Muscle layer of colon (tissue), 2 donors: Measurements from ENCODE around the gene VWDE.

Experiments
- H3K27ac ChIP-seq: one replicate; pipeline ENCODE4 v1.7.0; 2013; ENCODE audit warnings: low read depth, mild to moderate bottlenecking, low read length, moderate library complexity
- H3K27me3 ChIP-seq, 2 donors: one replicate each; pipeline ENCODE4 v1.7.0; 2013; ENCODE audit warnings: low read length in 2 of 2, mild to moderate bottlenecking in 2 of 2; ENCODE audit not compliant: insufficient read depth in 2 of 2, control insufficient read depth in 1 of 2
- H3K36me3 ChIP-seq: one replicate; pipeline ENCODE4 v1.7.0; 2013; ENCODE audit warnings: mild to moderate bottlenecking, low read length; ENCODE audit not compliant: insufficient read depth
- H3K4me1 ChIP-seq: one replicate; pipeline ENCODE4 v1.7.0; 2013; ENCODE audit warnings: mild to moderate bottlenecking, low read length; ENCODE audit not compliant: insufficient read depth
- H3K4me3 ChIP-seq, 2 donors: one replicate each; pipeline ENCODE4 v1.7.0; 2013; ENCODE audit warnings: low read length in 2 of 2, low read depth in 1 of 2, mild to moderate bottlenecking in 1 of 2, moderate library complexity in 1 of 2
- H3K9ac ChIP-seq: one replicate; pipeline ENCODE4 v1.7.0; 2013; ENCODE audit warnings: low read length
- H3K9me3 ChIP-seq: one replicate; pipeline ENCODE4 v1.7.0; 2013; ENCODE audit warnings: mild to moderate bottlenecking, low read length
- donor health status: abdominal sarcoma.
- donor health status: Adenocarcinoma of cecum.

The VWDE gene

DNA sequence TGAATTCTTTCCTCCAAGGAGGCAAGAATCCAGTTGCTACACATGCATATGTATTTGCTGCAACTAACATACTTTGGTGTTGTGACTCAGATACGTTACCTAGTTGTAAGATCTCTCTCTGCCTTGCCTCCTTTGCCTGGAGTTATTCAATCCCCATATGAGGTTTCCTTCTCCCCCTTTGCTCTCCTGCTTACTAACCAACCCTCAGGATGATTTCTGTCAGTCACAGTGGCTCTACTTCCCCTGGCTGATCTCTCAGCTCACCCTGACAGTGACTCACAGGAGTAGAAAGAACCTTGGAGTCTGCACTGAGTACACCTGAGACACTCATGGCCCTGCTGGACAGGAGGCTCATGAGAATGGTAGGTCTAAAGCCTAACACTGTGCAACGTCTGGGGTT, 100.6 kb downstream of the VWDE start:
- H3K36me3 ChIP-seq, result no peaks in the 10 kb centered on the region
- no peak overlapping the region for H3K4me3 ChIP-seq
- no peak overlapping the region for H3K9ac ChIP-seq
- no peak overlapping the region for H3K27ac ChIP-seq
- H3K9me3 ChIP-seq, result no peaks in the 10 kb centered on the region
- H3K27me3 ChIP-seq, result no peaks in the 10 kb centered on the region
- H3K4me1 ChIP-seq, result no peaks in the 10 kb centered on the region

DNA sequence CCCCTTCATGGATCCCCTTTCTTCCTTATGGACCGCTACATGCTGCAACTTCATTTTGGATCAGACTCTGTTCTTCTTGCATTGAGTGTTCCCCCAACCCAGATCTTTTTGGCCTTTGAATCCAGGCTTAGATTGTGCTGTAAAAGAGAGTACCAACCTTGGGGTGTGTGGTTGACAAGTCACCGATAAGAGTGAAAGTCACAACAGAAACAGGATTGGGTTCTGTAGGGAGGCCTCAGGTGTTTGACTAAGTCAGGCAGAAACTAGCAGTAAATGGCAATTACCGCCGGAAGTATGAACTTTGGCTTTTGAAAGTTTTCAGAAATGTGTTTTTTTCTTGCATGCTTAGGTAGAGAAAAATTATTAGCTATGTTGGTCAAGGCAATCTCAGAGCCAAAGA, 103.2 kb downstream of the VWDE start:
- Histone ChIP-seq H3K4me3 (no peak overlapping the region), H3K9me3 (no peaks in the 10 kb centered on the region), H3K9ac (no peak overlapping the region), H3K36me3 (no peaks in the 10 kb centered on the region), H3K27me3 (no peaks in the 10 kb centered on the region), H3K4me1 (no peaks in the 10 kb centered on the region), H3K27ac (no peak overlapping the region)

DNA sequence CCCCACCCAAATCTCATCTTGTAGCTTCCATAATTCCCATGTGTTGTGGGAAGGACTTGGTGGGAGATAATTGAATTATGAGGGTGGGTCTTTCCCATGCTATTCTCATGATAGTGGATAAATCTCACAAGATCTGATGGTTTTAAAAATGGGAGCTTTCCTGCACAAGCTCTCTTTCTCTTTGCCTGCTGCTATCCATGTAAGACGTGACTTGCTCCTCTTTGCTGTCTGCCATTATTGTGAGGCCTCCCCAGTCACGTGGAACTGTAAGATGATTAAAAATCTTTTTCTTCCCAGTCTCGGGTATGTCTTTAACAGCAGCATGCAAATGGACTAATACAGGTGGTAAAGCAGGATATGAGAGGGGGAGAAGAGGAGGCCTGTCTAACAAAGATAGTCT, 104.3 kb downstream of the VWDE start:
- Histone ChIP-seq H3K27ac (no peak overlapping the region), H3K9ac (no peak overlapping the region), H3K9me3 (no peaks in the 10 kb centered on the region), H3K27me3 (no peaks in the 10 kb centered on the region), H3K4me1 (no peaks in the 10 kb centered on the region), H3K4me3 (no peak overlapping the region), H3K36me3 (no peaks in the 10 kb centered on the region)

DNA sequence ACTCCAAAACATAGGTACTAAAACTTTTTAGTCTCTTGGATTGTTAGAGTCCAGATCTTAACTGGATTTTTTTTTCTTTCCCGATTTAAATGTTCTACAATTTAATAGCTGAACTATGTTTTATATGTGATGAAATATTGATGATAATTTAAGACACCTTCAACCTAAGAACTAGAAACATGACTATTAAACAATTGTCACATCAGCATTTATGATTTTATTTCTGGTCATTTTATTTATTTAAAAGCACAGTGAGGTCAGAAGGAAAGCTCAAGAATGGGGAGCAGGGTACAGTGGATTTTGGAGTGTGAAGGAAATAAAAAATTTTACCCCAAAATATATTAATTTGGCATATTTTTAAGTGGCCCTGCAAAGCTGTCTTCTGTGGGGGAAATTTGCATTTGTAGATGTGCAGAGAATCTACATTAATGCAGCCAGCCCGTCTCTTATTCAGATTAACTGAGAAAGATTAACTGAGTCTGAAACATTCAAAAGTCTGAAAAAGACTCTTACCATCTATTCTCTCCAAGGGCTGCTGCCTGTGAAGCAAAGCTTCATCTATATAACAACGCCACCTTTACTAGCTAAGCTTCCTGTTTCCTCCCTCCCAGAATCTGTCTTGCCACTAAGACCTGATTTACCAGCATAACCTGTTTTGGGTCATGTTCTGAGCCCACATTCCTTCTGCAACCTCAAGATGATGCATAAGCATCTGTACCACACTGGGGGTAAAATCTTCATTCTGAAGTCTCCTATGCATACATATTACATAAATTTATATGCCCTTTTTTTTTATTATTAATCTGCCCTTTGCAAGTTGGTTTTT, 106.2 kb downstream of the VWDE start:
- Histone ChIP-seq H3K9me3 (no peaks in the 10 kb centered on the region), H3K36me3 (no peaks in the 10 kb centered on the region), H3K27me3 (no peaks in the 10 kb centered on the region), H3K9ac (no peak overlapping the region), H3K27ac (no peak overlapping the region), H3K4me3 (no peak overlapping the region), H3K4me1 (no peaks in the 10 kb centered on the region)

DNA sequence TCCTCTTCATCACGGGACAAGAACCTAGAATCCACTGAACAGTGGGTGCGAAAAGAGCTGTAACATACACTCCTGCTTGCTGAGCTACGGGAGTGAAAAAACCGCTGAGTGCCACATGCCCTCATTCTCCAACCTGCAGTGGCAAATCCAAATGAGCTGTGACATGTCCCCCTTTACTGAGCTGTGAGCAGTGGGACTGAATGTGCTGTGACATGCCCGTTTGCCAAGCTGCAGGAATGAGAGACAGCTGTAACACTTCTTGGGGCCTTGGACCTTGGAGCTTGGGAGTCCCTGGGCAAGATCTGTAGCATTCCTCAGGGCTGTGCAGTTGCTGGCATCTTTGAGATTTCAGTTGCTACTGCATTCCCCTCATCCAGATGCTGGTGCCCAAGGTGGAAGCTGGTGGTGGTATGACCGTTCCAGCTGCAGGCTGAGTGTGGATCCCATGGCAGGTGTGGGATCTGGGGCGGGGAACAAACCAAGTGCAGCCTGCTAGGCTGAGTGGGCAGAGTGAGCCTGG, 107.6 kb downstream of the VWDE start:
- Histone ChIP-seq H3K4me3 (no peak overlapping the region), H3K27me3 (no peaks in the 10 kb centered on the region), H3K27ac (no peak overlapping the region), H3K9me3 (no peaks in the 10 kb centered on the region), H3K9ac (no peak overlapping the region), H3K36me3 (no peaks in the 10 kb centered on the region), H3K4me1 (no peaks in the 10 kb centered on the region)

DNA sequence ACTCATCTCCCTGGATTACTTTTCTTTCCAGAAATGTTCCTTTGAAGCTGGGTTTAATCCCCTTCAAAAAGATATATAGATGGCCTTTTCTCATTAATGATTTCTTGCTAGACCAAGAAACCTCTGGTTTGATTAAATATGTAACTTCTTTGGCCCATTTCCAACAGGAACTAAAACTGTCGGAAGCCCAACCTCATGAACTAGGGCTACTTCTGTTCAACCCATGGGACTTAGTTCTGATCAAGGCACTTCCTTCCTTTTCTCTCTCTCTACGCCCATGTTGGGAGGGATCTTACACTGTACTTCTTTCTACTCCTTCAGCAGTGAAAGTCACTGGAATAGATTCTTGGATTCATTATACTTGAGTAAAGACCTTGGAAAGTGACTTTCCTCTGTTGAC, 109.0 kb downstream of the VWDE start:
- Histone ChIP-seq H3K4me3 (no peak overlapping the region), H3K27me3 (no peaks in the 10 kb centered on the region), H3K9me3 (no peaks in the 10 kb centered on the region), H3K9ac (no peak overlapping the region), H3K36me3 (no peaks in the 10 kb centered on the region), H3K4me1 (no peaks in the 10 kb centered on the region), H3K27ac (no peak overlapping the region)

DNA sequence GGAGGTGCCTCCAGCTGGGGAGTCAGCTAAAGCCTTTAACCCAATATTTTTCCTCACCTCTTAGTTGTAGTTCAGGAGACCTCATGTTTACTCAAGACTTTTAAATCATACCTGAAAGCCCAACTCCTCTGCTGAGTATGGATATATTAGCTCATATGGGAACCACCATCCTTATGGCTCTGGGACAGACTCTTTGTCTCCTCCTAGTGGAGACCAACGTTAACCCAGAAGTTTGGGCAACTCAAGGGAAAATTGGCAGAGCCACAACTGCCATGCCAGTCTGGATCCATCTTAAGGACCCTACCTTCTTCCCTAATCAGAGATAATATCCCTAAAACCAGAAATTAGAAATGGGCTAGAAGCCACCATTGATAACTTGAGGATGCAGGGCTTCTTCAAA, 111.8 kb downstream of the VWDE start:
- Histone ChIP-seq H3K27ac (no peak overlapping the region), H3K9ac (no peak overlapping the region), H3K9me3 (no peaks in the 10 kb centered on the region), H3K27me3 (no peaks in the 10 kb centered on the region), H3K4me3 (no peak overlapping the region), H3K4me1 (no peaks in the 10 kb centered on the region), H3K36me3 (no peaks in the 10 kb centered on the region)

DNA sequence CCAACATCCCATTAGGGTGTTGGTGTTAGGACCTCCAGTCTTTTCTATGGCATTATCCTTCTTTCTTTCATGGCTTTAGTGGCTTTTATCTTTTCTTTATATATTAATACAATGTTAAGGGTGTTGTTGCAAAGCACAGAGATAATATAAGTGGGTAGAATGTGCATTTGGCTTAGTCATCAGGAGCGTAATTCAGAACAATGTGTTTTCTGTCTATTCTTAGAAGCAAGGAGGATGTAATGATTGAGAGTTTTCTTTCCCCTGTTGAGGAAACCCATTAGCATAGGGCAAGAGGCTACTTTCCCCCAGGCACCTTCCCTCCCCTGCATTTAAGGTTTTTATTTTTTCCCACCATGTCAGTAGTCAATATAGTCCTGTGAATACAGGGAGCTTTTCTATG, 112.9 kb downstream of the VWDE start:
- Histone ChIP-seq H3K36me3 (no peaks in the 10 kb centered on the region), H3K9ac (no peak overlapping the region), H3K9me3 (no peaks in the 10 kb centered on the region), H3K27ac (no peak overlapping the region), H3K4me1 (no peaks in the 10 kb centered on the region), H3K27me3 (no peaks in the 10 kb centered on the region), H3K4me3 (no peak overlapping the region)

DNA sequence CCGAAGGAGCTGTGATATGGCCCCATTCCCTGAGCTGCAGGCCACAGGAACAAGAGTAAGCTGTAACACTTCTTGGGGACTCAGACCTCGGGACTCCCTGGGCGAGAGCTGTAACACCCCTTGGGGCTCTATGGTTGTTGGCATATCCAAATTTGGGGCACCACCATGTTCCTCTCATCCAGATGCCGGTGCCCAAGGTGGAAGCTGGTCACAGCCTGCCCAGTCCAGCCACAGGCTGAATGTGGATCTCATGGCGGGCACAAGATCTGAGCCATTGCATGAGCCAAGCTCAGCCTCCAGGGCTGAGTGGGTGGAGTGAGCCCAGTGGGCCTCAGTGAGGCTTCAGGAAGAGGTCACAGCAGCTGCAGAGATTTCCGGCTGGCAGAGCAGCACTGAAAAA, 113.7 kb downstream of the VWDE start:
- no peaks in the 10 kb centered on the region for H3K27me3 ChIP-seq
- no peak overlapping the region for H3K9ac ChIP-seq
- no peaks in the 10 kb centered on the region for H3K36me3 ChIP-seq
- H3K27ac ChIP-seq, result no peak overlapping the region
- H3K4me1 ChIP-seq, result no peaks in the 10 kb centered on the region
- no peak overlapping the region for H3K4me3 ChIP-seq
- H3K9me3 ChIP-seq, result no peaks in the 10 kb centered on the region

DNA sequence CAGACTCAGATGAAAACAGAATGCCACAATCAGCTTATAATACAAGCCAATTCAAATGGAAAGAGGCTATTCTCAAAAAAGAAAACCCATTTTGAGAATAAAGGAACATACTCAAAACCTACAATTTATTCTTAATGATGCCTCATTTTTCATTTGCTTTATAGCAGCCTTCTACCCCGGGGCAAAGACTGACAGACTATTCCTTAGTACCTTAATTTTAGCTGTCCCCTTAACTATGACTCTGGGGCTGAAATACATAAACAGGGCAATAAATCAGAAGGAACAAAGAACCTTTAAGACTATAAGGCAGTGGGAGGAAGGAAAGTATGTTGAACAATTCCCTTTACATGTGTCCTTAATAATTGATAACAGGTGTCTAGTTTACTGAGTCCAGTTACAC, 115.8 kb downstream of the VWDE start:
- Histone ChIP-seq H3K4me3 (no peak overlapping the region), H3K9me3 (no peaks in the 10 kb centered on the region), H3K4me1 (no peaks in the 10 kb centered on the region), H3K36me3 (no peaks in the 10 kb centered on the region), H3K27ac (no peak overlapping the region), H3K9ac (no peak overlapping the region), H3K27me3 (no peaks in the 10 kb centered on the region)

DNA sequence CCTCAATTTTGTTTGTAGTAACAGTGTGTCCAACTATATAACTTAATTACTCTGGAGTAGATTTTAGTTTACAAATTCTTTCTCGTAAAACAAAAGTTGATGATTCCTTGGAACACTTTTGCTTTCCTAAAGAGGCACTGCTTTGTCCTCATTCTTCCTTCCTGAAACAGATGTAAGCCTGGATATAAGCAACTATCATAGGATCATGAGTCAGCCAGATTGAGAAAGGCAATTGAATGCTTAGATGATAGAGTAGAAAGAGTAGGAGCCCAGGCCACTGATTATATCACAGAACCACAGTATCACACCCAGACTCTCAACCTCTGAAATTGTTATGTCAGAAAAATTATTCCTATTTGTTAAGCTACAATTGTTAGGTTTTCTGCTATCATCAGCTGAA, 122.6 kb downstream of the VWDE start:
- no peaks in the 10 kb centered on the region for H3K4me1 ChIP-seq
- no peaks in the 10 kb centered on the region for H3K36me3 ChIP-seq
- H3K9me3 ChIP-seq, result no peaks in the 10 kb centered on the region
- H3K27ac ChIP-seq, result no peak overlapping the region
- H3K27me3 ChIP-seq, result no peaks in the 10 kb centered on the region
- H3K9ac ChIP-seq, result no peak overlapping the region
- no peak overlapping the region for H3K4me3 ChIP-seq
